Type B pancreatic cell (in vitro differentiated cells): ENCODE results near the gene CARD9. TPM values are rescaled to one million over a fixed set of nuclear protein-coding genes. Genes with fewer than 3 reads are reported as not detected.

ENCODE experiments used
- DNase-seq: peaks from one replicate; pipeline ENCODE4 v3.0.0; 2021; ENCODE audit warnings: mixed read lengths; ENCODE audit not compliant: unreplicated experiment; ENCODE audit errors: extremely low spot score
- H3K27ac Mint-ChIP-seq: 2 replicates; pipeline ENCODE4 v1.8.0; 2021; ENCODE audit warnings: mild to moderate bottlenecking, mixed read lengths
- H3K27me3 Mint-ChIP-seq: 2 replicates; pipeline ENCODE4 v1.8.0; 2021; ENCODE audit warnings: mixed read lengths
- H3K36me3 Mint-ChIP-seq: 2 replicates; pipeline ENCODE4 v1.8.0; 2021; ENCODE audit warnings: mixed read lengths
- H3K4me1 Mint-ChIP-seq: one replicate; pipeline ENCODE4 v1.8.0; 2021; ENCODE audit warnings: mixed read lengths; ENCODE audit not compliant: unreplicated experiment
- H3K4me3 Mint-ChIP-seq: 2 replicates; pipeline ENCODE4 v1.8.0; 2021; ENCODE audit warnings: mild to moderate bottlenecking, mixed read lengths
- H3K9me3 Mint-ChIP-seq: 2 replicates; pipeline ENCODE4 v1.8.0; 2021; ENCODE audit warnings: mixed read lengths
- total RNA-seq: library from RNA; stranded (reverse); gene quantifications from 2 replicates; pipeline ENCODE4 v1.2.1, GENCODE V29; 2021; ENCODE audit warnings: low replicate concordance
- TF ChIP-seq, protein P1 (sequence below): fragments of 200-600 bp; sonication (generic); conservative IDR thresholded peaks from 2 replicates; pipeline ENCODE4 v1.5.0; 2021; ENCODE audit warnings: antibody characterized with exemption, mild to moderate bottlenecking

Gene CARD9
- total RNA-seq, 1 donor from 2014 or later, result 2.6 TPM

DNA sequence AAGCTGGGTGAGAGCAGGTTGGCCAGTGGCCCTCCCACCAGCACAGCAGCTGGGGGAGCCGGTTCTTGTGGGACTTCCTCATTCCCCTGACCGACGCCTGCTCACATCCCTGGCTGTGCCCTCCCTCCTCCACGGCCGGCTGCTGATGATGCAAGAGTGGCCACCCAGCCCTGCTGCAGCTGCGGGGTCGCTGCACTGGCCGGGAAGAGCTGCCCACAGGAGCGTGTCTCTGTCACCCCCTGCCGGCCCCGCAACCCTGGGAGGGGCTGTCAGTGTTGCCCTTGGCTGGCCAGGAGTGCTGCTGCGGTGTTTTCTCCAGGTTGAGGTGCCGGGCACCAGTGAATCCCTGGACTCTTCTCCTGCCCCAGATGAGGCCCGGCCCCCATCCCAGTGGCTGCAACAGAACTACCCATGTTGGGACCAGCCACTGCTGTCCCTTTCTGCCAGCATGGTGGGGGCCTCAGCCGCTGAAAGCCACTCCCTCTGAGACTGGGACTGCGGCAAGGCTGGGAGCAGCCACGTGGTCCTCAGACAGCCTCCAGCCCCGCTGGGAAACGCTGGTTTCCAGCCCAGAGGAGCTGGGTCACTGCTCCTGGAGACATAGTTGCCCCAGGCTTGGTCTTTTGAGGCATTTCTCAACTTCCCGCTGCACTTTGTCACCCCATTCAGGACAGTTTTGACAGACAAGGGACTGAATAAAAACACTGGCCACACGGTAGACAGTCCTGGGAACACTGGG, 739 bp downstream of the CARD9 start:
- peaks cover 4% of the 10 kb centered on the region for H3K4me1 Mint-ChIP-seq
- no peaks in the 10 kb centered on the region for H3K36me3 Mint-ChIP-seq
- TF ChIP-seq, protein P1, sequence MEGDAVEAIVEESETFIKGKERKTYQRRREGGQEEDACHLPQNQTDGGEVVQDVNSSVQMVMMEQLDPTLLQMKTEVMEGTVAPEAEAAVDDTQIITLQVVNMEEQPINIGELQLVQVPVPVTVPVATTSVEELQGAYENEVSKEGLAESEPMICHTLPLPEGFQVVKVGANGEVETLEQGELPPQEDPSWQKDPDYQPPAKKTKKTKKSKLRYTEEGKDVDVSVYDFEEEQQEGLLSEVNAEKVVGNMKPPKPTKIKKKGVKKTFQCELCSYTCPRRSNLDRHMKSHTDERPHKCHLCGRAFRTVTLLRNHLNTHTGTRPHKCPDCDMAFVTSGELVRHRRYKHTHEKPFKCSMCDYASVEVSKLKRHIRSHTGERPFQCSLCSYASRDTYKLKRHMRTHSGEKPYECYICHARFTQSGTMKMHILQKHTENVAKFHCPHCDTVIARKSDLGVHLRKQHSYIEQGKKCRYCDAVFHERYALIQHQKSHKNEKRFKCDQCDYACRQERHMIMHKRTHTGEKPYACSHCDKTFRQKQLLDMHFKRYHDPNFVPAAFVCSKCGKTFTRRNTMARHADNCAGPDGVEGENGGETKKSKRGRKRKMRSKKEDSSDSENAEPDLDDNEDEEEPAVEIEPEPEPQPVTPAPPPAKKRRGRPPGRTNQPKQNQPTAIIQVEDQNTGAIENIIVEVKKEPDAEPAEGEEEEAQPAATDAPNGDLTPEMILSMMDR, result peak; percentile 52
- no peak for DNase-seq
- no peaks in the 10 kb centered on the region for H3K27me3 Mint-ChIP-seq
- H3K27ac Mint-ChIP-seq, result peak overlapping the region; percentile 63
- no peaks in the 10 kb centered on the region for H3K9me3 Mint-ChIP-seq
- H3K4me3 Mint-ChIP-seq, result peak overlapping the region; percentile 60

DNA sequence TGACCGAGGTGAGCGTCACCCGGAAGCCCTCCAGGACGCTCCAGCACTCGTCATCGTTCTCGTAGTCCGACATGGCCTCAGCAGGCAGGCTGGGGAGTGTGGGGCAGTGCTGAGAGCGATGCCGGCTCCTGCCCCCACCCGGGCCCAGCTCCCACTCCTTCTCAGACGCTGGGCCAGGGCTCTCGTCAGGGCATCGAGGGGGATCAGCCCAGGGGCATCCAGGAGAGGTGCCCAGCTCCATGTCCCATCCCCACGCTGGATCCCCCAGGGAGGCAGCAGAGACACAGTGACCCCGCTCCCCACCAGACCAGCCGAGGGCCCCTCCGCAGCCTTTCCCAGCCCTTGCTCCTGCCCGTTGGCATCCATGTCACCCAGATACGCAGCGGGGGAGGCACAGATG, 1.5 kb downstream of the CARD9 start:
- Mint-ChIP-seq H3K9me3 (no peaks in the 10 kb centered on the region), H3K4me1 (peaks cover 4% of the 10 kb centered on the region), H3K36me3 (no peaks in the 10 kb centered on the region)

DNA sequence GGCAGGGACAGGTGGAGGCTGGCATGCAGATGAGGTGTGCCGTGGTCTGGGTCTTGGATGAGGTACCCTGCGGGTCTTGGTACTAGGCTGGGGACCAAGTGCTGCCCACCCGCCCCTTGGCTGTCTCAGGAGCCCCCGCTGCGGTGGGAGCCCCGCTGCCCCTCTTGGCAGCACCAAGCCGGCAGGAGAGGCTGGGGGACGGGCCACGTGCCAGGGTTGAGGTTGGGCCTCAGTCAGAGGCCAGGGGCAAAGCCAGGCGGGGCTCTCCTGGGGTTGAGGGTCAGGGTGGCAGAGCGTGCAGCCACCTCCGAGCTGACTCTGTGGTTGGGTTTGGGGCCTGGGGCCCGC, 2.0 kb downstream of the CARD9 start:
- DNase-seq, result no peak
- Mint-ChIP-seq H3K27me3 (no peaks in the 10 kb centered on the region), H3K36me3 (no peaks in the 10 kb centered on the region), H3K4me1 (peaks cover 4% of the 10 kb centered on the region), H3K4me3 (no peak overlapping the region), H3K27ac (no peak overlapping the region), H3K9me3 (no peaks in the 10 kb centered on the region)
- TF ChIP-seq, protein P1, result no peak

More for the DNA sequence above, 1.5 kb downstream of the CARD9 start:
- Mint-ChIP-seq H3K4me3 (no peak overlapping the region), H3K27ac (no peak overlapping the region), H3K27me3 (no peaks in the 10 kb centered on the region)
- DNase-seq, result no peak
- TF ChIP-seq, protein P1, result no peak

DNA sequence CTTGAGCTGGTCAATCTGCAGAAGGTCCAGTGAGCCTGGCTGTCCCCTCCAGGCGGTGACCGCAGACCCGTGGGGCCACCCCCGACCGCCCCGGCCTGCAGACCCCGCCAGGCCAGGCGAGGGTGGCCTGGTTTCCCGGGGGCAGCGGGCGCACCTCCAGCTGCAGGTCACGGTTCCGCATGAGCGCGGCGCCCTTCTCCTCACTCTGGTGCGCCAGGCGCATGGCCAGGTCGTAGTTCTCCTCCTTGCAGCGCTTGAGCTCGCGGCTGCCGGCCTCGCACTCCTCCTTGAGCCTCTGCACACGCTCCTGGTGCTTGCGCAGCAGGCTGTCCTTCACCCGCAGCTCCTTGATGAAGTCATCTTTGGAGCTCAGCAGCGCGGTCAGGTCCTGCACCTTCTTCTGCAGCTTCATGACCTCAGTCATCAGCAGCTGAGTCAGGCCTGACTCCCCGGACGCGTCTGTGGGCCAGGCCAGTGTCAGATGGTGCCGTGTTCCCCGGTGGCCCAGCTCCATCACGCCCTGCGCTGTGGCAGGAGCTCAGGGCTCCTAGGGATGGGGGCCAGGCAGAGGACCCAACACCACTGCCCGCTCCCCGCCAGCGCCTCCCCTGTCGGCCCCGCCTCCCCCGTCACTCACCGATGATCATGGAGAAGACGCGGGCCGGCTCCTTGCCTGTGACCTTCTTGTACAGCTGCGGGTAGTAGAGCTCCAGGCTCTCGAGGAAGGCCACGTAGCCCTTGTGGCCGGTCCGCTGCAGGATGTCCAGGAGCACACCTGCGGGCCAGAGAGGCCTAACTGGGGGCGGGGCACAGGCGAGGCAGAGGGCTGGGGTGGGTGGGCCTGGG, 2.6 kb downstream of the CARD9 start:
- TF ChIP-seq, protein P1, result no peak
- DNase-seq, result no peak
- H3K4me1 Mint-ChIP-seq, result peaks cover 4% of the 10 kb centered on the region
- no peak overlapping the region for H3K27ac Mint-ChIP-seq
- no peaks in the 10 kb centered on the region for H3K9me3 Mint-ChIP-seq
- no peak overlapping the region for H3K4me3 Mint-ChIP-seq
- no peaks in the 10 kb centered on the region for H3K27me3 Mint-ChIP-seq
- H3K36me3 Mint-ChIP-seq, result no peaks in the 10 kb centered on the region

GRCh38 chr9:136370037-136370436, 3.4 kb downstream of the CARD9 start:
- H3K4me3 Mint-ChIP-seq, result no peak overlapping the region
- no peaks in the 10 kb centered on the region for H3K27me3 Mint-ChIP-seq
- no peaks in the 10 kb centered on the region for H3K36me3 Mint-ChIP-seq
- no peaks in the 10 kb centered on the region for H3K9me3 Mint-ChIP-seq
- DNase-seq, result no peak
- TF ChIP-seq, protein P1, result no peak
- peaks cover 4% of the 10 kb centered on the region for H3K4me1 Mint-ChIP-seq
- H3K27ac Mint-ChIP-seq, result no peak overlapping the region
